Esophagus muscularis mucosa (tissue), 4 donors: ENCODE data around the gene SGK2. TPM values are rescaled to one million over a fixed set of nuclear protein-coding genes. Genes with fewer than 3 reads are reported as not detected.

ENCODE experiments used
- DNase-seq: peaks from one replicate; pipeline ENCODE4 v3.0.0-alpha.2; 2017; ENCODE audit errors: extremely low spot score
- H3K27ac ChIP-seq, 4 donors: fragments of 200-600 bp; sonication (generic); replicated peaks in 1 of 4; 1 replicate in 3 of 4; 2 replicates in 1 of 4; pipeline ENCODE4 v1.5.1; 2016 to 2019; ENCODE audit warnings: mild to moderate bottlenecking in 1 of 4
- H3K27me3 ChIP-seq, 4 donors: fragments of 200-600 bp; sonication (generic); one replicate each; pipeline versions ENCODE4 v1.5.1 to v1.6.0; 2016 to 2019
- H3K36me3 ChIP-seq, 4 donors: fragments of 200-600 bp; sonication (generic); one replicate each; pipeline ENCODE4 v1.5.1; 2016 to 2019
- H3K4me1 ChIP-seq, 4 donors: fragments of 200-600 bp; sonication (generic); one replicate each; pipeline ENCODE4 v1.5.1; 2016 to 2019
- H3K4me3 ChIP-seq, 4 donors: fragments of 200-600 bp; sonication (generic); 1 replicate in 2 of 4; 2 replicates in 2 of 4; pipeline ENCODE4 v1.5.1; 2016 to 2019; ENCODE audit warnings: mild to moderate bottlenecking in 4 of 4, moderate library complexity in 1 of 4
- H3K9me3 ChIP-seq, 4 donors: fragments of 200-600 bp; sonication (generic); 1 replicate in 3 of 4; 2 replicates in 1 of 4; pipeline ENCODE4 v1.5.1; 2016 to 2019
- CTCF ChIP-seq, 3 experiments: fragments of 200-600 bp in 2 of 3; fragments of 450-650 bp in 1 of 3; sonication (generic) in 2 of 3; IDR thresholded peaks; one replicate each; pipeline ENCODE4 v1.5.1; 2017 to 2019; ENCODE audit warnings: antibody characterized with exemption in 3 of 3, mild to moderate bottlenecking in 2 of 3, moderate library complexity in 1 of 3
- EP300 ChIP-seq: sonication (generic); formaldehyde crosslinking; IDR thresholded peaks from one replicate; pipeline ENCODE4 v1.6.1; 2017; ENCODE audit warnings: antibody characterized with exemption
- POLR2A ChIP-seq: fragments of 450-650 bp; IDR thresholded peaks from one replicate; pipeline ENCODE4 v1.6.1; 2017; ENCODE audit warnings: antibody characterized with exemption, moderate library complexity, mild to moderate bottlenecking, low read depth
- POLR2AphosphoS5 ChIP-seq, 2 donors: sonication (generic); formaldehyde crosslinking; IDR thresholded peaks; one replicate each; pipeline ENCODE4 v1.6.1; 2017; ENCODE audit warnings: antibody characterized with exemption in 2 of 2
- WGBS: methylation state at CpG from one replicate; pipeline ENCODE4 v1.1.5; 2018; 5-methylcytosine and 5-hydroxymethylcytosine counted together
- intact Hi-C: fragments of 100-400 bp; cut with DNase I; formaldehyde crosslinking; loops from one replicate; pipeline ENCODE4 v1.15.1; 2023
- total RNA-seq, 4 donors: library from RNA; depleted of rRNA; stranded (reverse); fragments of >200 nt; gene quantifications; one replicate each; pipeline versions ENCODE4 v1.1.0 to v1.2.1, GENCODE V29; 2016

SGK2 gene
- total RNA-seq, 4 donors from 2014 or later: 0.42 to 1.3 (median 0.66) TPM; not detected in 1

- no peak for TF ChIP-seq POLR2A
- TF ChIP-seq EP300: no peak
- TF ChIP-seq POLR2AphosphoS5 (IDR thresholded peaks at IDR 0.05): no peak
- no peak for TF ChIP-seq CTCF (IDR thresholded peaks at IDR 0.05)
- Histone ChIP-seq H3K4me1 (no peaks in the 10 kb centered on the region), H3K36me3 (no peaks in the 10 kb centered on the region), H3K27ac (no peak overlapping the region), H3K4me3 (no peak overlapping the region), H3K9me3 (no peaks in the 10 kb centered on the region), H3K27me3 (no peaks in the 10 kb centered on the region)
- 94% methylated on average over 10 of the region's 10 CpGs for WGBS
- intact Hi-C loops: no loop called here
- DNase-seq: no peak
These were observed 11.7 kb downstream of the SGK2 start for GRCh38 chr20:43570496-43570895.

- no peaks in the 10 kb centered on the region for H3K4me1 ChIP-seq
- no peak overlapping the region for H3K27ac ChIP-seq
- intact Hi-C loops: no loop called here
- no peaks in the 10 kb centered on the region for H3K9me3 ChIP-seq
- 96% methylated on average over 3 of the region's 3 CpGs for WGBS
- TF ChIP-seq POLR2AphosphoS5 (IDR thresholded peaks at IDR 0.05): no peak
- no peak for TF ChIP-seq EP300
- TF ChIP-seq CTCF (IDR thresholded peaks at IDR 0.05): no peak
- no peak for TF ChIP-seq POLR2A
- no peak overlapping the region for H3K4me3 ChIP-seq
- H3K36me3 ChIP-seq: no peaks in the 10 kb centered on the region
- no peaks in the 10 kb centered on the region for H3K27me3 ChIP-seq
- DNase-seq: no peak
These were observed 12.5 kb downstream of the SGK2 start for GRCh38 chr20:43571310-43571709.

- WGBS: 96% methylated on average over 3 of the region's 6 CpGs
- DNase-seq: no peak
- TF ChIP-seq CTCF (IDR thresholded peaks at IDR 0.05) (no peak), EP300 (no peak), POLR2AphosphoS5 (IDR thresholded peaks at IDR 0.05) (no peak), POLR2A (no peak)
These were observed 12.9 kb downstream of the SGK2 start for GRCh38 chr20:43571771-43572170.

GRCh38 chr20:43572891-43573290 is 14.1 kb downstream of the SGK2 start:
- WGBS: 92% methylated on average over 8 of the region's 8 CpGs
- Histone ChIP-seq H3K27ac (no peak overlapping the region), H3K4me3 (no peak overlapping the region), H3K4me1 (no peaks in the 10 kb centered on the region), H3K9me3 (no peaks in the 10 kb centered on the region), H3K36me3 (no peaks in the 10 kb centered on the region), H3K27me3 (no peaks in the 10 kb centered on the region)
- no peak for DNase-seq
- intact Hi-C loops: no loop called here
- TF ChIP-seq POLR2AphosphoS5 (IDR thresholded peaks at IDR 0.05) (no peak), POLR2A (no peak), CTCF (IDR thresholded peaks at IDR 0.05) (no peak), EP300 (no peak)

More at GRCh38 chr20:43571771-43572170, 12.9 kb downstream of the SGK2 start:
- H3K27ac ChIP-seq: no peak overlapping the region
- no peaks in the 10 kb centered on the region for H3K9me3 ChIP-seq
- intact Hi-C loops: no loop called here
- no peaks in the 10 kb centered on the region for H3K27me3 ChIP-seq
- no peaks in the 10 kb centered on the region for H3K36me3 ChIP-seq
- no peaks in the 10 kb centered on the region for H3K4me1 ChIP-seq
- H3K4me3 ChIP-seq: no peak overlapping the region

- Histone ChIP-seq H3K27me3 (no peaks in the 10 kb centered on the region), H3K36me3 (no peaks in the 10 kb centered on the region), H3K9me3 (no peaks in the 10 kb centered on the region), H3K4me1 (no peaks in the 10 kb centered on the region), H3K27ac (no peak overlapping the region), H3K4me3 (no peak overlapping the region)
- DNase-seq: no peak
- intact Hi-C loops: no loop called here
- WGBS: 80% methylated on average over 10 of the region's 10 CpGs
- TF ChIP-seq POLR2A (no peak), POLR2AphosphoS5 (IDR thresholded peaks at IDR 0.05) (no peak), EP300 (no peak), CTCF (IDR thresholded peaks at IDR 0.05) (no peak)
These were observed 17.3 kb downstream of the SGK2 start for GRCh38 chr20:43576108-43576507.
